ENCODE data around the gene EIF1.
"Not testable (repeated sequence)": the region's sequence is repeated elsewhere in the genome, so short reads cannot be mapped to it uniquely, and the experiment has no call there.

Gene EIF1

DNA sequence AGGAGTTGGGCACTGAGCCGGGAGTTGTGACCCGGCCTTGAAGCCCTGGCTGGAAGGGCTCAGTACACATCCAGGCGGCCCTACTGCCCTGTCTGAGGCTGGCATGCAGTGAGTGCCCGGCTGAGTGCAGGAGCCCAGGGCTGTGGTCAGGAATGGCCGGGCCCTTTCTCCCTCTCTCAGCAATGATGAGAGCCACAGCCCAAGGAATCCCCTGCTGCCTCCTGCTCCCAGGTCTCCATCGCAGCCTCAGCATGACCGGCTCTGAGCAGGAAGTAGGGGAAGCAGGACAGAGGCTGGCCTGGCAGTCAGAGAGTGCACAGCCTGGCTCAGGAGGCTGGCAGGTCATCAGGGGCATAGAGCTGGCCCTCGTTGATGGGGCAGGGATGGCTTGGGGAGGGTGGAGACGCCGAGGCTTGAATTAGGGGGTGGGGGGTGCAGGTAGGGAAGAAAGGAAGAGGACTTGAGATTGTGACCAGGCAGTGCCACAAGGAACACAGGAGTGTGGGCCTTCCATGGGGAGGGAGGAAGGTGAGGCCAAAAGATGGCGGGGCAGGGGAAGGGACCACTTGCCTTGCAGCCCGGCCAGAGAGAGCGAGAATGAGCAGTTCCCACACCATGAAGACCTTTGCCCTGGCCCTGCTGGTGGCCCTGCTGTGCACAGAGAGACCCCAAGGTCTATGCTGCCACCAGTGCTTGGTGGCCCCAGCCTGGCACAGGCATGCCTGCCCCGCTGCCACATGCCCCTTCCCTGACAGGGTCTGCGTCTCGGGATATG, 32.2 kb upstream of the EIF1 start:
- no peak for DNase-seq

DNA sequence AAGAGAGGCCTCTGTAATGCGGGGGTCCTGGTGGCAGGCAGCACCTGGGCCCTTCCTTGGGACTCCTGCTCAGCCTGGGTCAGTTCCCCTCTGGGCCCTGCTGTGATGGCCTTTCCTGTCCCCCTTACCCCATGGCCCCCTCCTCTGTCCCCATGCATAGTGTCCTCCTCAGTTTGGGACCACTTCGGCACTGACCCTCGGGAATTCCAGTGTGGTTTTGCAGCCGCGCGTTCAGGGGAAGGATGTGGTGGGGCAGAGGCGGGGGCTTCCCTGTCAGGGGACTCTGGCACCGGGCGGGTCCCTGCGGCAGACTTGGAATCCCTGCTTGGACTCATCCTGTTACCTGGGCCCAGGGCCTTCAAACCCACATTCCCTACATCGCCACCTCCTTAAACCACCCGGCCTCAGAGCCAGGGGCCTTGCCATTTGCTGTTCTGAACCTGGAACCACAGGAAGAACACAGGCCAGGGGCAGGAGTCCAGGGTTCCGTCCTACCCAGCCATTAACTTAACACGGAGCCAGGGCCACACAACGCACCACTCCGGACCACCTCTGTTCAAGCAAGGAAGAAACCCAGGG, 31.4 kb upstream of the EIF1 start:
- DNase-seq, result no peak

DNA sequence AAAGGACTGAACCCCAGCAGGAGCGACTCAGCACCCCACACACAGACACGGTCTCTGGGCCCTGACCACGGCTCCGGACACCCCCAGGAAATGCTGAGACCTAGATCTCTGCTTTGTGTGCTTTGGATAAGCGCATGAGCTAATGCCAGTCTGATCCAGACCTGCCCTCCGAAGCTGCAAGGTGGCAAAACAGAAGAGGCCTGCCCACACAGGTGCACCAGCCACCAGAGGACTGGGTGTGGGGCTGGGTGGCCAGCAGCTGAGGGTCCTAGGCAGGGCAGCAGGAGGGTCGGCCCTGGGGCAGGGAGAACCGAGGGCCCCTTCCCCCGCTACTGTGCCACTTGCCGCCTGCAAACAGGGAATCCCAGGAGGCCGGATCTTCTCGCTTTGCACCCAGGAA, 30.7 kb upstream of the EIF1 start:
- no peak for DNase-seq

DNA sequence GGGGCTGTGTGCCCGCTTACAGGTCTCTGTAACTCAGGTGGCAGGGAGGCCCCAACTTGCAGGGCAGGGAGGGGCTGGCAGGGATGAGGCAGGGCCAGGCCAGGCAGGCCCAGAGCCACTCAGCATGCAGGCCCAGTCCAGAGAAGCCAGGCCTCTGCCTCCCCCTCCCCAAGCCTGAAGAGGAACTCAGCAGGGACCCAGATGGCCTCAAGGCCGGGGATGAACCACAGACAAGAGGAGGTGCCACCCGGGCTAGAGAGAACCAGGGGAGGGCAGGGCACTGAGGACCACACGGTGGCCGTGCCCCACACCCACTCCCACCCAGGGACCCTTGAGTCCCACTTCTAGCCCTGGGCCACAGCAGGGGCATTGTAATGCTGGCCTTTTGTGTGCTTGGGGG, 29.8 kb upstream of the EIF1 start:
- no peak for DNase-seq

DNA sequence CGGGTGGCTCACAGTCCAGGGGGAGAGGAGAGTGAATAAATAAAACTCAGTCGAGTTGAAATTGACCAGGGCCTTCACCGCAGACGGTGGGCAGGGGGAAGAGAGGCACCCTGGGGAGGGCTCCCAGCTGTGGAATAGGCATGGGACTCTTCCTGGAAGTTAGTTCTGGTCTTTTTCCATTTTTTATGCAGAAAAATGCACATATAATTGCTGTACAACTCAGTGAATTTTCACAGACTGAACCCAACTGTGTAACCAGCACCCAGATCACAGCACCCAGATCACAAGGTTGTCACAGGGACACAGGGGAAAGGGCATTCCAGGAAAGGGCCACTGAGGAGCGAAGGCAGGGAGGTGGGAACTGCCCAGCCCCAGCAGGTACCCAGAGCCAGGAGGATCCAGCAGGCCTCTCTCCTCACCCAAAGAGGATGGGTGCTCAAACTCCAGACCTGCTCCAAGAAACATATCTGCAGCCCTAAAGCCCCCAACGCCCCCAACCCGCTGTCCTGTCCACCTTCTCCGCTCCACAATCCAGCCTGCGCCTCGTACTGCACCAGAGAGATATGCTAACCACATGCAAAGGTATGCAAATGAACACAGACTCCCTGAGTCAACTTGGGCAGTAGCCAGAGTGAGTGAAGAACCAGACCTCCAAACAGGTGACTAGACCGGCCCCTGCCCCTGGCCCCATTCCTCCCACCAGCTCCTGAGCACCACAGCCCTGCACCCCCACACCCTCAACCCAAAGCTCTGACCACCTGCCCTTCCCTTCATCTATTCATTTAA, 29.1 kb upstream of the EIF1 start:
- no peak for DNase-seq

DNA sequence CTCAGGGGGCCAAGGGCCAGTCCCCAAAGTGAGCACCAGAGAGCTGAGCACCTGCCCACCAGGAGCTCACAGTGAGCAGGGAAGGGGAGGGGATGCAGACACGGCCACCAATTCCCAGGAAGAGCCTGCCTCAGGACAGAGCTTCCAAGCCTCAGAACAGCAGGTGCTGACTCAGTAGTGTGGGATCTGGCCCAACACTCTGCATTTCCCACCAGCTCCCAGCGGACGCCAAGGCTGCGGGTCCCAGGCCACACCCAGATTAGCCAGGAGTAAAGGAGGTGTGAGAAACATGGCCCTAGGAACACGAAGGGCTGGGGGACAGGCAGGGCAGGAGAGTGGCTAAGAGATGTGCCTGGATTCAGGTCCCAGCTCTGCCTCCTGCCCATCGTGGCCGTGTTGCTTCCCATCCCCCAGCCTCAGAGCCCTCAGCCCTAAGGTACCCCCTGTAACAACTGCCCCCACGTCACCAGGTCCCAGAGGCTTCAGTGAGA, 28.4 kb upstream of the EIF1 start:
- DNase-seq, result no peak

DNA sequence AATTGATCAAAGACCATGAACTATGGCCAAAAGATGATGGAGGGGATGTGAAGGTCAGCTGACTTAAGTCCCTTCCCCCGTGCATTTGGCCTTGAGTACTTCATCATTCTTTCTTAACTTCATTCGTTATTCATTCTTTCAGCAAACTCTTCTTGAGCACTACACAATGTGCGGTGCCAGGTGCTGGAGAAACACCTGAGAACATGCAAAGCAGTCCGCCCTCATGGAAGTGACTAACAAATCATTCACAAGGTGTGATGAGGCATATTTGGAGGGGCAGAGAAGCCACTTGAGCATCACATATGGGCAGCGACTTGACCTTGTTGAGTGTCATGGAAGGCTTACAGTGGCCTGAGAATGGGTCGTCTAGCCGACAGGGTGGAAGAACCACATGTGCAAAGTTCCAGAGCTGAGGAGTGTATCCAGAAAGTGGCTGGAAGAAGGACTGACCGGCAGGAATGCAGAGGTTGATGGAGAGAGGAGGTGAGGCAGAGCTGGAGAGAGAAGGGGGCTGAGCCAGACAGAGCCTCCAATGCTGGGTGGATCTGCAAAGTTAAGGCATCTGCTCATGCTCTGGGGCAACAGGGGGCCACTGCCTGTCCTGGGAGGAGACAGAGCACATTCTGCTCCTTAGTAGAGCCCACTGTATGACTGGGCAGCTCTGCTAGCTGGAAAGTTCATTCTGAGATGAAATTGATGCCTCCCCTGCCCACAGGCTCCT, 25.1 kb upstream of the EIF1 start:
- DNase-seq, result no peak

DNA sequence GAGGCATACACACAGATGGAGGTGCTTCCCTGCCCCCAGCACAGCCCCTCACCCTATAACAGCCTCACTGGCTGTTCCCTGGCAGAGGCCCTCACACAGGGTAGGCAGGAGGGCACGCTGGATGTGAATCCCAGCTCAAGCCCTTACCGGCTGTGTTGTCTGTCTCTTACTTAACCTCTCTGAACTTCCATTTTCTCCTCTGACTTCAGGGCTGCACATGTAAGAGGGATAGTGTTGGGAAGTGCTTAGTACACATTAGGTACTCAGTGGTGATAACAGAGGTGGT, 24.6 kb upstream of the EIF1 start:
- DNase-seq, result no peak

DNA sequence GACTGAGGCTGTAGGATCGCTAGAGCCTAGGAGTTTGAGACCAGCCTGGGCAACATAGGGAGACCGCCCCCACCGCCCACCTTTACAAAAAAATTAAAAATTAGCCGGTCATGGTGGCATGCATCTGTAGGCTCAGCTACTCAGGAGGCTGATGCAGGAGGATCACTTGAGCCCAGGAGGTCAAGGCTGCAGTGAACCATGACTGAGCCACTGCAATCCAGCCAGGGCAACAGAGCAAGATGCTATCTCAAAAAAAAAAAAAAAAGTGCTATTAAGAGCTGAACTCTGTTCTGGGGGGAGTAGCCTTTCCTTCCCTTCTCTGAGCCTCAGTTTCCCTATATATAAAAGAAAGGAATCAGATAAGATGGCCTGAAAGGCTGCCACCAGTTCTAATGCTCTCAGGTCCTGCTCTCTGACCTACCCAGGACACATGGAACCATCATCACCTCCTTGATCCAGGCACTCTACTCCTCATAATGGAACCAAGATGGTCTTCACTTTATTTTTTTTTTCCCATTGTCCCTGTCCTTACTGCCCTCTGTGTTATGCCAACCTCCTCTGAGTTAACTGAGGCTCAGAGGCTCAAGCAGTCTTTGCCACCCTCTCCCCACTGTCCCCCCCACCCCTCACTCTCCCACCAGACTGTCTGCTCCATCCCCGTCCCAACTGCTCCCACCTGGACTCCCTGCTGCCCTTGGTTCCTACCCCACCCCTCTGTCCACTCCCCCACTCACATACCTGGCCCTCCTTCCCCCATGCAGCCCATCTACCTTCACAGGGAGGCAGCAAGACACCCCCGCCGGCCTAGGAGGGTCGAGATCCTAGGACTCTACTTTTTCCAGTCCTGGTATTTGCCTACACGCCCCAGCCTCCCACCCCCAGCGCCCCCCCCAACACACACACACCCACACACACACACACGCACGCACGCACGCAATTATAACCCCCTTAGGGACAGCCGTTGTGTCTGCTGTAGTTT, 23.8 kb upstream of the EIF1 start:
- DNase-seq, result no peak

DNA sequence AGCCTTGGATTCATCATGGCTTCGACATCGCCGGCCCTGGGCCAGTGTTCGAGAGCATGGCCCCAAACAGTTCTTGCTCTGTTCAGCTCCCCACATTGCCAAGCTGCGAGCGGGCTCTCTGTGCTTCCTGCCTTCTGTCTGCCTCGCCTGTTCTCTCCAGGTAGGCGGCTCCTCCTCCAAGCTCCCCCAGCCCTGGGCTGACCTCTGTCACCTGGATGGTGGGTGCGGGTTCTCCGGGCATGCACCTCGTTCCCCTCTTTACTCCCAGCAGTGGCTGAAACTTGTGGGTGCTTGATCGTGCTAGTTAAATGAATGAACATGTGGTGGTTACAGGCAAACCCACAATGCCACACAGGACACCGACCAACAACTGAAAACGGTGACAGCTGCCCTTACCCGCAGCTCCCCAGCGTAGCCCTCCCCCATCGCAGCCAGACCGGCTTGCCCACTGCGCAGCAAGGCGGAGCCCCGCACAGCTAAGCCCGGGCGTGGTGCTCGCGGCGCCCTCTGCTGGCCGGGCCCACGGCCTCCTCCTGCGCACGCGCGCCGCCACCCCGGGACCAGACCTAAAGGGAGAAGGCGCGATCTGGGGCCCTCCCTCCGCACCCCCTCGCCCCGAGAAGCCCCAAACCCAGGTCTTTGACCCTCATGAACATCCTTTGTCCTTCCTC, 23.0 kb upstream of the EIF1 start:
- peak; percentile 84 for DNase-seq

GRCh38 chr17:41666237-41666641, 22.4 kb upstream of the EIF1 start:
- no peak for DNase-seq

- DNase-seq, result peak; percentile 55
Measured at GRCh38 chr17:41666708-41667279, 21.9 kb upstream of the EIF1 start.

DNA sequence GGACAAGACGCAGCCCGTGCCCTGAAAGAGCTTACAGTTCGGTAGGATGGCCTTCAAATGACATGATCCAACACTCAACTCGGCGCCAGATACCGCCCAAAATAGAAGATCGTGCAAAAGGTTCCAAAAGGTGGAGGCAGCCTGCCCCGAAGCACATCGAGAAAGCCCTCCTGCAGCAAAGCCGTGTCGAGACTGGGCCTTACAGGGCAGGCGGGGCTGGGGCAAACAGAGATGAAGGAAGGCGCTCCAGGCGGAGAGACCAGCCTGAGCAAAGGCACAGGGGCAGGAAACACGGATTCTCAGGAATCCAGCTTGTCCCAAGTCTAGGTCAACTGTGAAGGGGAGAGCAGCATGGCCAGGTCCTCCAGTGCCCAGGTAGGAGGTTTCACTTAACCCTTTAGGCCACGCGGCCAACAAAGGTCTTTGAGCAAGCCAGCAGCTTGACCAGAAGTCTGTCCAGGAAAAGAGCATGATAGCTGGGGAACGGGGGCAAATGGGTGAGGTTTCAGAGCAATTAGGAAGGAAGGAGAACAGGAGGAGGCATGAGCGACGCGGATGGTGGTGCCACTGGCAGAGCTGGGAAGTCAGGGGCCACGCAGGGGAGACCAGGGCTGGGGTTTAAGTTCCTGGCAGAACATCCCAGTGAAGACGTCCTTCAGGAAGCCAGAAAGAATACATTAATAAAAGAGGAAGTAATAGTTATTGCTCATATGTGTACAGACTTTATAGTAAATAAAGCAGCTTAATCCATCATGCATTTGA, 21.2 kb upstream of the EIF1 start:
- no peak for DNase-seq

DNA sequence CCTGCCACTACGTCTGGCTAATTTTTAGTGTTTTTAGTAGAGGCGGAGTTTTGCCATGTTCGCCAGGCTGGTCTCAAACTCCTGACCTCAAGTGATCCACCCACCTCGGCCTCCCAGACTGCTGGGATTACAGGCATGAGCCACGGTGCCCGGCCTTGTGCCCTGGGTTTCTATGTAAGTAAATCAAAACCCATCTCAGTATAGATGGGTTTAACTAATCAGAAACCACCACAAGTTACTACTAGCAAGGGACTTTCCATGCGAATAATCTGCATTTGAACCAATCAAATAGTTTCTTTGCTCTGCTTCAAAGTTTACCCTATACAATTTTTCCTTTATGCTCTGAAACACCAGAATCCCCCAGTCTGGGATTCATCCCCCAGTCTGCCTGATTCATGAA, 16.5 kb upstream of the EIF1 start:
- DNase-seq, result no peak

GRCh38 chr17:41675157-41676057, 13.3 kb upstream of the EIF1 start:
- DNase-seq, result not testable (repeated sequence)

DNA sequence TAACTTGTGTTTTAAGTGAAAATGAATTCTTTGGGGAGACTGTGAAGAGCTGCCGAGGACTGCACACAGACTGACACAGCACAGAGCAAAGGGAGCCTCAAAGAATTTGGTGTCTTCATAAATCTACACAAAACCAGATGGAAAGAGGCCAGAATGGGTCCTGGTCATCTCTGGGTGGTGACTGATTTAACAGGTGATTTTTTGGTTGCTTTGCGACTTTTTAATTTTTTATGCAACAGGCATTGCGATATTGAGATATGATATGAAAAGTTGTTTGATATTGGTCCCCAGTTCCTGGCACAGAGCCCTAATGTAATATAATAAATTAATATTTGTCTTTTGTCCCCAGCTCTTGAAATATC, 12.6 kb upstream of the EIF1 start:
- DNase-seq, result no peak

DNA sequence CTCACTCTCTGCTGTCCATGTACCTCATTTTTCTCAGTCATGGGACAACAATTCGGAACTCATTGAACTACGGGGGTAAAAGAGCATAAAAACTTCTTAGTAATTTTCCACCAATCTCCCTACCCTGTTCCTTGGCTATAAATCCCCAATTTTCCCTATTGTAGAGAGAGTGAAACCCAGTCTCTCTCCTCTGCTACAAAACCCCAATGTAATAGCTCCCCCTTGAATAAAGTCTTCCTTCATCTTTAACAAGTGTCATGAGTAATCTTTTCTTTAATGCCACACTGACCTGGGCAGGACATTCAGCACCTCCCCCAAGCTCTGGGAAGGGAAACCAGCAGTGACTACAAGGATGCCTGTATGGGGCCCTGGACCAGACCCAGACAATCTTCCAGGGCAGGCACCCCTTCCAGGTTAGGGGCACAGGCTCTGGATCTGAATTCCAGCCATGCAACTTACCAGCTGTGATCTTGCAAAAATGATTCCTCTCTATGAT, 10.2 kb upstream of the EIF1 start:
- no peak for DNase-seq

DNA sequence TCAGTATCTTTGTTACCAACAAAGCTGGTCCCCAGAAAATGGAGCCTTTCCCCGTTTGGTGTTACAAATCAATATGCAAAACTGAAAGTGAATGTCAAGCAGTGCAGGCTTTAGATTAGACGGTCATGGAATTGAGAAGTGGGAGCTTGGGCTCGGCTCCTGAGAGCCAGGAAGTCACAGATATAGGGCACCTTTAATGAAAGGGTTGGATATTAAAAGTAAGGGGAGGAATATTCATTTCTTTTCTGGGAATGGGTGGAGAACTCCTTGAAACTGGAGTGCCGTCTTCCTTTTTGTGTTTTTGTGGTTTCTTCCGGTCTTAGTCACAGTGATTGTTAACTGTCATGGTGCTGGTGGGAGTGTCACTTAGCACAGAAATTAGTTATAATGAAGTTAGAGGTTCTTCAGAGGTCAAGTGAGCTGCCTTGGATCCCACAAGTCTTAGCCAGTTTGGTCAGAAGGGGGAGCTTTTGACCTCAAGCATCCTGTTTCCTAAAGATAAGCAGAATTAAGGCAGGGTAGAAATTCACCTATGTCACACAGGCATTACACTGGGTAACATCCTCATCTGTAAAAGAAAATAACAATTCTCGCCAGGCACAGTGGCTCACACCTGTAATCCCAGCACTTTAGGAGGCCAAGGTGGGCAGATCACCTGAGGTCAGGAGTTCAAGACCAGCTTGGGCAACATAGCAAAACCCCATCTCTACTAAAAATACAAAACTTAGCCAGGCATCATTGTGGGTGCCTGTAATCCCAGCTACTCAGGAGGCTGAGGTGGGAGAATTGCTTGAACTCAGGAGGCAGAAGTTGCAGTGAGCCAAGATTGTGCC, 9.6 kb upstream of the EIF1 start:
- DNase-seq, result no peak

Data from 8988T (cell line).